ENCODE measurements around the gene LSM4.

Gene LSM4

DNA sequence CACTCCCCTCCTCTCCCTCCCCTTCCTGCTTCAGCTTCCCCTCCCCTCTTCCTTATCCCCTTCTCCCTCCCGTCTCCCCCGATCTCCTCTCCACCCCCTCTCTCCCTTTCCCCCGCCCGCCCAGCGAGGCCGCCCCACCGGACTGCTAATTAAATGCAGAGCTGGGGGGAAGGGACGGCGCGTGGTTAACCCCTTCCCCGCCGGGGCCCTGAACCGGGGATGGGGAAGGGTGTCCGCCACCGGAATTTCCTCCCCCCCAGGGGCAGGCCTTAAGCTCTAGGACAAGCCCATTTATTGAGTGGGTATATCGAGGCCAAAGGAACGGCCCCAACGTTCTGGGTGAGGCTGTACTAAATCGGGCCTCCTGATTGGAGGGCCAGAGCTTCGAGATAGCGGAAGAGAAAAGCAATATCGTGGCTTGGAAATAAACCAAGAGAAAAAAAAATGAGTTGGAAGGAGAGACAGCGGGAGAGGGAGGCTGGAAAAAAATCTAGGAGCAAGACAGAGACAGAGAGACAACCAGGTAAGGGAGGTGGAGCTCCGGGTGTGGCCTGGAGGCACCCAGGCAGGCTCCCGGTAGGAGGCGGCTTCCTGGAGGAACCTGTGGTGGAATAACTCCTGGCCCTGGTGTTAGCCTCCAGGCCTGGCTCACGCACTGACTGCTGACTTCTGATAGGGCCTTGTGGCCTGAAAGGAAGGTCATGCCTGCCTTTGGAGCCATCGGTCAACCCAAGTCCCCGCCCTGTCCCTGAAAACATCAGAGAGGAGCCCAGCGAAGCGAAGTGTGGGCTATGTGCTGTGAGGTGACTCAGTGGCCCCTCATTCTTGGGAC, 29.9 kb downstream of the LSM4 start:
- H3K36me3 ChIP-seq (ENCODE audit: control insufficient read depth, insufficient read depth, low read length), result no peaks in the 10 kb centered on the region
- H3K27ac ChIP-seq (ENCODE audit: low read depth, low read length), result peak overlapping the region; percentile 97
- peaks cover 8% of the 10 kb centered on the region for H3K4me1 ChIP-seq (ENCODE audit: control insufficient read depth, insufficient read depth, low read length)
- peak overlapping the region; percentile 85 for H3K9ac ChIP-seq (ENCODE audit: low read length)
- no peaks in the 10 kb centered on the region for H3K27me3 ChIP-seq (ENCODE audit: control insufficient read depth, insufficient read depth, low read length)
- H3K4me3 ChIP-seq (ENCODE audit: low read length), result peak overlapping the region; percentile 81

- peak overlapping the region; percentile 97 for H3K27ac ChIP-seq (ENCODE audit: low read depth, low read length)
- H3K36me3 ChIP-seq (ENCODE audit: control insufficient read depth, insufficient read depth, low read length), result no peaks in the 10 kb centered on the region
- H3K4me1 ChIP-seq (ENCODE audit: control insufficient read depth, insufficient read depth, low read length), result peaks cover 8% of the 10 kb centered on the region
- H3K9ac ChIP-seq (ENCODE audit: low read length), result peak overlapping the region; percentile 85
- H3K4me3 ChIP-seq (ENCODE audit: low read length), result peak overlapping the region; percentile 81
- H3K27me3 ChIP-seq (ENCODE audit: control insufficient read depth, insufficient read depth, low read length), result no peaks in the 10 kb centered on the region
These were observed 30.4 kb downstream of the LSM4 start for GRCh38 chr19:18292462-18292809.

- peaks cover 8% of the 10 kb centered on the region for H3K4me1 ChIP-seq (ENCODE audit: control insufficient read depth, insufficient read depth, low read length)
- peak overlapping the region; percentile 81 for H3K4me3 ChIP-seq (ENCODE audit: low read length)
- H3K27me3 ChIP-seq (ENCODE audit: control insufficient read depth, insufficient read depth, low read length), result no peaks in the 10 kb centered on the region
- no peaks in the 10 kb centered on the region for H3K36me3 ChIP-seq (ENCODE audit: control insufficient read depth, insufficient read depth, low read length)
- peak overlapping the region; percentile 85 for H3K9ac ChIP-seq (ENCODE audit: low read length)
- H3K27ac ChIP-seq (ENCODE audit: low read depth, low read length), result peak overlapping the region; percentile 97
These were observed 31.1 kb downstream of the LSM4 start for GRCh38 chr19:18291590-18292461.

GRCh38 chr19:18291019-18291524, 31.8 kb downstream of the LSM4 start:
- peak overlapping the region; percentile 97 for H3K27ac ChIP-seq (ENCODE audit: low read depth, low read length)
- H3K4me3 ChIP-seq (ENCODE audit: low read length), result peak overlapping the region; percentile 81
- H3K27me3 ChIP-seq (ENCODE audit: control insufficient read depth, insufficient read depth, low read length), result no peaks in the 10 kb centered on the region
- no peaks in the 10 kb centered on the region for H3K36me3 ChIP-seq (ENCODE audit: control insufficient read depth, insufficient read depth, low read length)
- peaks cover 8% of the 10 kb centered on the region for H3K4me1 ChIP-seq (ENCODE audit: control insufficient read depth, insufficient read depth, low read length)
- H3K9ac ChIP-seq (ENCODE audit: low read length), result peak overlapping the region; percentile 85

GRCh38 chr19:18290302-18291018, 32.4 kb downstream of the LSM4 start:
- H3K4me3 ChIP-seq (ENCODE audit: low read length), result no peak overlapping the region
- peaks cover 8% of the 10 kb centered on the region for H3K4me1 ChIP-seq (ENCODE audit: control insufficient read depth, insufficient read depth, low read length)
- no peak overlapping the region for H3K27ac ChIP-seq (ENCODE audit: low read depth, low read length)
- no peaks in the 10 kb centered on the region for H3K27me3 ChIP-seq (ENCODE audit: control insufficient read depth, insufficient read depth, low read length)
- H3K36me3 ChIP-seq (ENCODE audit: control insufficient read depth, insufficient read depth, low read length), result no peaks in the 10 kb centered on the region
- H3K9ac ChIP-seq (ENCODE audit: low read length), result no peak overlapping the region

- Histone ChIP-seq H3K27me3 (ENCODE audit: control insufficient read depth, insufficient read depth, low read length) (no peaks in the 10 kb centered on the region), H3K4me3 (ENCODE audit: low read length) (no peak overlapping the region), H3K36me3 (ENCODE audit: control insufficient read depth, insufficient read depth, low read length) (no peaks in the 10 kb centered on the region), H3K9ac (ENCODE audit: low read length) (no peak overlapping the region), H3K4me1 (ENCODE audit: control insufficient read depth, insufficient read depth, low read length) (peaks cover 8% of the 10 kb centered on the region), H3K27ac (ENCODE audit: low read depth, low read length) (no peak overlapping the region)
These were observed 33.2 kb downstream of the LSM4 start for GRCh38 chr19:18289471-18290301.

DNA sequence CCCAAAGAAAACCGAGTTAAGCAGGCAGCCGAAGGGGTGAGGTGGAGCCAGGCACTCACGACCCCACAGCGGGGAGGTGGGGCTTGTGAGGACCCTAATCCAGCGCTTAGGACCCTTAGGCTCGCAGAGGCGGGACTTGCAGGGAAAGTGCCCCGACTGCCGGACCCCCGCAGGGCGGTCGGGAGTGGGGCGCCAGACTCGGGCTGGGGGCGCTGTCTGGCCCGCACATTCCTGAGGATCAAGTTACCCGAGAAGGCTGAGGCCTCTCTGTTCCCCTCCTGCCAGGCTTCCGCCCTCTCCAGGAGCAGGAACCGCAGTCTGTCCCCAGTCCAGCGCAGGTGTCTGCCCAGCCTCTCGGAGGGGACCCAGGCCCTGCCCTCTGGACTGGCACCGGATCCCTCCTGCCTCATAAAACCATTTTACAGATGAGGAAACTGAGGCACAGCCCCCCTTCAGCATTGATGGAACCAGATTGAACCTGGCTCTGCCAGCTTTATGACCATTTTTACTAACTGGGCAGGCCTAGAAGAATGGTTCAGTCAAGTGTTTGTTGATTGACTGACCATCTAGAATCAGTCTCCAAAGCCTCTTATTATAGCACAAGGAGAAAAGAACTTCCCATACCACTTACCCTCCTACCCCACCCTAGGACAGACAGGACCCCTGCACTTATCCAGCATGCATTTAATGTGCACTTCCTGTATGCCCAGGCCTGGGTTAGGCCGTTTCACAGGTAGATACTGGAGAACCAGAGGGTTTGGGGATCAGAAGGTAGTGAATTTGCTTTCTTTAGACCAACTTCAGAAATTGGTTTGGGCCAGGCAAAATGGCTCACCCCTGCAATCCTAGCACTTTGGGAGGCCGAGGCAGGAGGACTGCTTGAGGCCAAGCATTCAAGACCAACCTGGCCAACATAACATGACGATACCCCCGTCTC, 34.8 kb downstream of the LSM4 start:
- Histone ChIP-seq H3K4me3 (ENCODE audit: low read length) (no peak overlapping the region), H3K27me3 (ENCODE audit: control insufficient read depth, insufficient read depth, low read length) (no peaks in the 10 kb centered on the region), H3K4me1 (ENCODE audit: control insufficient read depth, insufficient read depth, low read length) (peaks cover 4% of the 10 kb centered on the region), H3K36me3 (ENCODE audit: control insufficient read depth, insufficient read depth, low read length) (no peaks in the 10 kb centered on the region), H3K9ac (ENCODE audit: low read length) (no peak overlapping the region), H3K27ac (ENCODE audit: low read depth, low read length) (peak overlapping the region; percentile 46)

GRCh38 chr19:18286973-18287635, 35.8 kb downstream of the LSM4 start:
- Histone ChIP-seq H3K36me3 (ENCODE audit: control insufficient read depth, insufficient read depth, low read length) (no peaks in the 10 kb centered on the region), H3K4me3 (ENCODE audit: low read length) (no peak overlapping the region), H3K27me3 (ENCODE audit: control insufficient read depth, insufficient read depth, low read length) (no peaks in the 10 kb centered on the region), H3K27ac (ENCODE audit: low read depth, low read length) (peak overlapping the region; percentile 46), H3K9ac (ENCODE audit: low read length) (no peak overlapping the region), H3K4me1 (ENCODE audit: control insufficient read depth, insufficient read depth, low read length) (peaks cover 10% of the 10 kb centered on the region)

GRCh38 chr19:18284712-18285360, 38.0 kb downstream of the LSM4 start:
- Histone ChIP-seq H3K4me1 (ENCODE audit: control insufficient read depth, insufficient read depth, low read length) (peaks cover 8% of the 10 kb centered on the region), H3K27ac (ENCODE audit: low read depth, low read length) (no peak overlapping the region), H3K4me3 (ENCODE audit: low read length) (no peak overlapping the region), H3K9ac (ENCODE audit: low read length) (peak overlapping the region; percentile 62), H3K36me3 (ENCODE audit: control insufficient read depth, insufficient read depth, low read length) (no peaks in the 10 kb centered on the region), H3K27me3 (ENCODE audit: control insufficient read depth, insufficient read depth, low read length) (no peaks in the 10 kb centered on the region)

DNA sequence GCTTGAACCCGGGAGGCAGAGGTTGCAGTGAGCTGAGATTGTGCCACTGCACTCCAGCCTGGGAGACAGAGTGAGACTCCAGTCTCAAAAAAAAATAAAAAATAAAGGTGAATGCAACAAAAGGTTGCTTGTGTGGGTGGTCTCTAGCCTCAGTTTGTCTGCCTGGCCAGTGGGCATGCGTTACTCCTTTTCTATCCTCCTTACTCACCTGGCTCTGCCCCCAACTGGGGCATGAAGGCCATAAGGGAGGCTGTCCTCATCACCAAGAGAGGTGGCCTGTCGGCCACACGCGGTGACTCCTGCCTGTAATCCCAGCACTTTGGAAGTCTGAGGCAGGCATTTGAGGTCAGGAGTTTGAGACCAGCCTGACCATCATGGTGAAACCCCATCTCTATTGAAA, 39.5 kb downstream of the LSM4 start:
- peaks cover 7% of the 10 kb centered on the region for H3K36me3 ChIP-seq (ENCODE audit: control insufficient read depth, insufficient read depth, low read length)
- H3K4me3 ChIP-seq (ENCODE audit: low read length), result no peak overlapping the region
- peaks cover 15% of the 10 kb centered on the region for H3K4me1 ChIP-seq (ENCODE audit: control insufficient read depth, insufficient read depth, low read length)
- H3K27ac ChIP-seq (ENCODE audit: low read depth, low read length), result peak overlapping the region; percentile 95
- H3K9ac ChIP-seq (ENCODE audit: low read length), result no peak overlapping the region
- no peaks in the 10 kb centered on the region for H3K27me3 ChIP-seq (ENCODE audit: control insufficient read depth, insufficient read depth, low read length)

All from rectal smooth muscle tissue (tissue), 1 donor.